Head of caudate nucleus (tissue), 42 donors: ENCODE measurements around the gene TMEM225B.
"Not testable (repeated sequence)": the region's sequence is repeated elsewhere in the genome, so short reads cannot be mapped to it uniquely, and the experiment has no call there.

Experiments used
- DNase-seq, 42 donors: peaks; one replicate each; pipeline versions ENCODE4 v3.0.0 to v3.0.0-alpha.2; 2020 to 2021; ENCODE audit warnings: mixed read lengths in 7 of 42
- intact Hi-C: fragments of 100-400 bp; cut with DNase I; formaldehyde crosslinking; loops from one replicate; pipeline ENCODE4 v1.15.0; 2022

The TMEM225B gene

DNA sequence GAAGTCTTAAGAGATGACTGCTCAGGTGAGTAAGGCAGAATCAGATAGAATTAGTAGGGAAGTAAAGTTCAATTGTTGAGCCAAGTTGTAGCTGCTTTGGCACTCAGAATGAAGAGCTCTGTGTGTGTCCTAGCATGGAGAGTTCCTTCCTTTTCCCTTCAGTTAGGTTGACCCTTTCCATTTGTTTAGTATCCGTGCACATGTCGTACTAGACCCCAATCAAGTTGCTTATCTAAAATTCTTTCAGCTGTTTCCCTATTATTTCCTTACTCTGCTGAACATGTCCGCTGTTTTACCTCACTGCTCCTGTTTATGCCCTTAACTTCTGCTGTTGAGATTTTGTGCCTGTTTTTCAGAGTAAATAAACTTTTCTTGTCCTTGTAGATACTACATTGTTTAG is 26.3 kb upstream of the TMEM225B start:
- intact Hi-C loops = no loop called here
- no peak for DNase-seq

DNA sequence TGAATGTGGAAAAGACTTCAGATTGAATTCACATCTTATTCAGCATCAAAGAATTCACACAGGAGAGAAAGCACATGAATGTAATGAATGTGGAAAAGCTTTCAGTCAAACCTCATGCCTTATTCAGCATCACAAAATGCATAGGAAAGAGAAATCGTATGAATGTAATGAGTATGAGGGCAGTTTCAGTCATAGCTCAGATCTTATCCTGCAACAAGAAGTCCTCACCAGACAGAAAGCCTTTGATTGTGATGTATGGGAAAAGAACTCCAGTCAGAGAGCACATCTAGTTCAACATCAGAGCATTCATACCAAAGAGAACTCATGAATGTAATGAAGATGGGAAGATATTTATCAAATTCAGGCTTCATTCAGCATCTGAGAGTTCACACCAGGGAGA is 24.8 kb upstream of the TMEM225B start:
- no peak for DNase-seq
- intact Hi-C loops = no loop called here

DNA sequence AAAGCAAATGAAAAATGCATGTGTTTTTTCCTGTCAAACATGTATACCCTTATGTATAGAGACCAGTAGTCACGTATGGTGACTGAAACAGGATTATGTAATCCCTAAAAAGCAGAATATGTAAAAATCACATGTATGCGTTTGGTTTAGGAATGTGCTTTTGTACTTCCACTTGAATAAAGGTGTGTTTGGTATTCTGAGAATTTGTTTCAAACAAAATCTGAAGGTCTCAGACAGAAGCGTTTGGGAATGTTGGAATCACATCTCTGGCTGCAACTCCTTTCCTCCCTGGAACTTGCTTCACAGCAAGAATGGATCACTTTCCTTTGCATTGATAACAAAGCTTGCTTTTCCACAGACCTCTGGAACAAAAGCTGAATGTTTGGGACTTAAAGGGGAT is 21.8 kb upstream of the TMEM225B start:
- intact Hi-C loops = no loop called here
- DNase-seq = no peak

DNA sequence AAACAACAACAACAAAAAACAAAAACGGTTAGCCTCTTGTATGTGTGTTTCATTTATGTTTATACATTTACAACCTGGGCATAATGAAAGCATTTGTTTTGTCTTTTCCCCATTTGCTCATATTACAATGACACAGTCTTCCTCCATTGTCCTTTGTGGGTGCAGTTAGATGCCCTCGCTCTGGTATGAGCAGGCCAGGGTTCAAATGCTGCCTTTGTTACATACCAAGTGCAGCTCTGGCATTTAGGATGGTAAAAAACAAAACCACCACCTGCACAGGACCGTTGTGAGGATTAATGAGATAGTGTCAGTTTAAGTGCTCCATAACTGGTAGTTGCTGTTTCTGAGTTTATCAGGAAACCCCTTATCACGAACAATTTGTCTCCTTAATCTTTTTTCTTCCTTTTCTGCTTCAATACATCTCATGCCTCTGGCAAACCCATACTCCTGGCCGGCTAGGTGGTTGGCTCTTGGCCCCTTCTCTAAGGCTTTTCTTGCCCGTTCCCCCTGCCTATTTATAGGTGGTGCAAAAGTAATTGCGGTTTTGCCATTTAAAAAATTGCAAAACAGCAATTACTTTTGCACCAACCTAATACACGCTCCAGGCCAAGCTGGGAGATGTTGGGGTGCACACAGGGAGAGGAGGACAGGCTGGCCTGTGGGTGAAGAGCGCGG is 18.6 kb upstream of the TMEM225B start:
- DNase-seq = no peak
- intact Hi-C loops = no loop called here

DNA sequence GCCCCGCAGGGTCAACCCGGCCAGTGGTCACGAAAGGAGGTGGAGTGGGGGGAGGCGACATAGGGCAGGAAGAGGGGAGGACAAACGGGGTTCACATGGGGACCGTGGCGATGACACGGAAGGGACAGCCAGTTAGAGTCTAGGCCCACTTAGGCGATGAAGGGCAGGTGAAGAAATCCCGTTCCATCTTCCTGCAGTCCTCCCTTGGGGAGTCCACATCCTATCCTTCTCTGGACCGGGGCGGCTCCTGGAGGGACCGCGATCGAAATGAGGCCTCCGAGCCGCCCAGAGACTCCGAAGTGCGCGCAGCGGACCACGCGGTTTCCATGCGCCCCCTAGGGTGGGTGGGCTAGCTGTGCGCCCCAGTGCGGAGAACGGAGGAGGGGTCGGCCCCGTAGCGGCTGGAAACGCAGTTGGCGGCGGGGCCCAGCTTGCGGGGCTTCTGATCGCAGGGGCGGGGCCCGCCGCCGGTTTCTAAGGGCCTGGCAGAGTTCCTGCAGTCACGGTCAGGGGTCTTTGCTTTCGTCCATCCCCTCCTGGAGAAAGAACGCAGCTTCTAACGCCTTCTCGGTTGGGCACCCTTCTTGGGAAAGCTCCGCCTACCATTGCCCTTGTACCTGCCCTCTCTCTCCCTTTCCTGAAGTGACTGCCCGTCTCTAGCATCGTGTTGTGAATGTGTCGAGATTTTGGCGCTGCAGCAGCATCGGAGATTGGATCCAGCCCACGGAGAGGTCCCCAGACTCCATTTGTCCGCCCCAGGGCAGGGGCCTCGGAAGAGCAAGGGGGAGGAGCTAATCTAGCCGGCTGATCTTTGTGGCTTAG is 17.9 kb upstream of the TMEM225B start:
- intact Hi-C loops = no loop called here
- DNase-seq = peak in 38 of 42 donors; percentile 21 to 78 (median 58)

DNA sequence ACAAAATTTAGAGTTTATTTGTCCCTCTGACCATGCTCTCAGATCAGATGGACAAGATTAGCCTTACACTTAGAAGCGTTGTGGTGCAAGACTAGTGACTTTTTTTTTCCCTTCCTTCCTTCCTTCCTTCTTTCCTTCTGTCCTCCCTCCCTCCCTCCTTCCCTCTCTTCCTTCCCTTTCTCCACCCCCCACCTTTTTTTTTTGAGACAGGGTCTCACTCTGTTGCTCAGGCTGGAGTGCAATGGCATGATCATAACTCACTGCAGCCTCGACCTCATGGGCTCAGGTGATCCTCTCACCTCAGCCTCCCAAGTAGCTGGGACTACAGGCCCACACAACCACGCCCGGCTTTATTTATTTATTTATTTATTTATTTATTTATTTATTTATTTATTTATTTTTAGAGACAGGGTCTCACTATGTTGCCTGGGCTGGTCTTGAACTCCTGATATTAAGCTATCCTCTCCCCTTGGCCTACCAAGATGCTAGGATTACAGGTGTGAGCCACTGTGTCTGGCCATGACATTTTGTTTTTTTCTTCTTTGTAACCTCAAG is 17.2 kb upstream of the TMEM225B start:
- not testable (repeated sequence) for DNase-seq

GRCh38 chr7:99588868-99589267 is 9.2 kb upstream of the TMEM225B start:
- DNase-seq = no peak
- intact Hi-C loops = no loop called here

More for the DNA sequence above, 17.2 kb upstream of the TMEM225B start:
- intact Hi-C loops = not testable (repeated sequence)

- intact Hi-C loops = no loop called here
- no peak for DNase-seq
Measured at GRCh38 chr7:99594948-99595745, 2.9 kb upstream of the TMEM225B start.

GRCh38 chr7:99596408-99596955 is 1.6 kb upstream of the TMEM225B start:
- intact Hi-C loops = no loop called here
- no peak for DNase-seq

DNA sequence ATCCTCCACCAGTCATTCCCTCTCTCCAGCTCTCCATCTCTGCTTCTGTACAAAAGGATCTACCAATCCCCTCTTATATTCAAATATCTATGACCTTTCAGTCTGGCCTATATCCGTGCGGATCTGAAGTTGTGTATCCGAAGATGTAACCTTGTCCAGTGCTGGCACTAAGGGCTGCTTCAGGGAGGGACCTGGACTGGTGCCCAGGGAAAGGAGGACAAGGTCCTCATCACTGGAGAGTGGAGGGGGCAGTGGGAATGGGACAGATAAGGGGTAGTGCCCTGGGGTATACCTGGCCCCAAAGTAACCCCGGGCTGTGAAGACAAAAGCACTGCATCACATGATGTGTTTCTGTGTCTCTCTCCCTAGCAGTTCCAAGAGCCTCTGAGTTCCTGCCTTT is 1.8 kb downstream of the TMEM225B start:
- intact Hi-C loops = no loop called here
- DNase-seq = no peak

- no peak for DNase-seq
- intact Hi-C loops = no loop called here
Measured at GRCh38 chr7:99601656-99602310, 3.7 kb downstream of the TMEM225B start.

- intact Hi-C loops = no loop called here
- no peak for DNase-seq
Measured at GRCh38 chr7:99605527-99605926, 7.5 kb downstream of the TMEM225B start.

- intact Hi-C loops = no loop called here
- DNase-seq = no peak
Measured at GRCh38 chr7:99606531-99606930, 8.5 kb downstream of the TMEM225B start.

DNA sequence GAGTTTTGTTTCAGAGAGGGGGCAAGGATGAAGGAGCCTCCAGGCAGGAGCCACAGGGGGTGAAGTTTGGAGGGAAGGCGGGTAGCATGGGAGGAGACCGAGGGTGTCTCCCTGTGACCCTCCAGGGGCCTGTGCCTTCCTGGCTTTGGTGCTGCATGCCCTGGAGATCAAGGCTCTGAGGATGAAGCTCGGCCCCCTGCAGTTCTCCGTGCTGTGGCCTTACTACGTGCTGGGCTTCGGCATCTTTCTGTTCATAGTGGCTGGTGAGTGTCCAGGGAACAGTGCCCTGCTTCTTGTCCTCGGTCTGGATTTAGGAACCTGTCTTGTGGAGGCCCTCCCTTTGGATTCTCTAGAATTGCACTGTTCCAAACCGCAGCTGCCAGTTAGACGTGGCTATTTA is 9.5 kb downstream of the TMEM225B start:
- DNase-seq = no peak
- intact Hi-C loops = no loop called here

GRCh38 chr7:99614495-99614894 is 16.4 kb downstream of the TMEM225B start:
- no peak for DNase-seq
- intact Hi-C loops = loop anchor here (10.0 kb wide), 1 partner anchor 110 kb away; the partner anchor contains the start of genes ZKSCAN5 and ZNF394

DNA sequence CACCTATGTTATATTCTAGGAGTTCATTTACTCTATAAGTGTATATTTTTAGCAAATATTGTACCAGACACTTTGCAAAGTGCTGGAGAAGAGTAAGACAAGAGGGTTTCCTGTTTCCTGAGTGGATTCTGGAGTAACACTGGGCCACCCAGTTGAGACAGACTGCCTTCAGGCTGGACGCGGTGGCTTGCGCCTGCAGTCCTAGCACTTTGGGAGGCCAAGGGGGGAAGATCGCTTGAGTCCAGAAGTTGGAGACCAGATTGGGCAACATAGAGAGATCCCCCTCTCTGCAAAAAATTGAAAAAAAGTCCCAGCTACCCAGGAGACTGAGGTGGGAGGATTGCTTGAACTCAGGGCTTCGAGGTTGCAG is 17.9 kb downstream of the TMEM225B start:
- intact Hi-C loops = loop anchor here (5.0 to 10.0 kb wide), 2 partner anchors 59 to 111 kb away; partner anchors contain the start of genes ZKSCAN5, ZNF394 and ZNF655

GRCh38 chr7:99616359-99617191 is 18.5 kb downstream of the TMEM225B start, which contains the start of gene ZSCAN25:
ZSCAN25 (plus strand) TSS chr7:99616946; CDS start chr7:99619607, 2,661 bp downstream.
- peak; percentile 80 to 96 (median 90) for DNase-seq
- intact Hi-C loops = loop anchor here (5.0 to 10.0 kb wide), 2 partner anchors 59 to 112 kb away; partner anchors contain the start of genes ZKSCAN5, ZNF394 and ZNF655

More for the DNA sequence above, 17.9 kb downstream of the TMEM225B start:
- DNase-seq = peak in 1 of 42 donors; percentile 29
